ENCODE measurements around the gene SCNN1B.

SCNN1B gene

DNA sequence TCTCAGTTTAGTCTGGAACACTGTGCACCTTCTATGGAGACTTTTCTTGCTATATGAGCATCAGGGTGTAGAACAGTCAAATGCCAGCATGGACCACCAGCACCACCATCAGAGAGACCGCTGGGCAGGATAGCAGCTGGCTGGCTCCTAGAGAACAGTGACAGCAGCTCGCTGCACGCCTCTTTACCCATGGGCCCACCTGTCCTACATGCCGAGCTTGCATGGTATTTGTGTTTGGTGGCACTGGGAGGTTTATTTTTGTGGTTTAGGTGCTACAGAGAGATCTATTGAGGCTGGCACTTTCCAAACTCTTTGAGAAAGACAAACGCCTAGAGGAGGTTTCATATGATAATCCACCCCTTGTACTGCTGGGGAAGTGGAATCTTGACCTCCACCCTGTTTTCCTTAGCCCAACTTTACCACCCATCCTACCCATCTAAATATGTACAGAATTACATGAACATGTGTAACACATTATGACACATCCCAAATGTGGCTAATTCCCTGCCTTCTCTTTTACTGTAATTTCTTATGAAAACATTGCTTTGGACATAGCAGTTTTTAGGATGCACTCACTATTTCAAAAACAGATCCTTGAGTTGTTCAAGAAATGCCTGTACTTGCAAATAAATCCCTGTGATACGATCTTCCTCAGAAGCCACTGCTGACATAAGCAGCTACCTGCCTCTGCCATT is 104.6 kb downstream of the SCNN1B start:
- Histone ChIP-seq H3K36me3 (ENCODE audit: control insufficient read depth, insufficient read depth, low read length) (peaks cover 13% of the 10 kb centered on the region), H3K4me1 (ENCODE audit: control insufficient read depth, insufficient read depth, low read length) (peaks cover 4% of the 10 kb centered on the region), H3K27me3 (ENCODE audit: control insufficient read depth, insufficient read depth, low read length) (no peaks in the 10 kb centered on the region), H3K4me3 (ENCODE audit: low read depth, low read length) (no peak overlapping the region), H3K9me3 (ENCODE audit: control insufficient read depth, insufficient read depth, low read length) (no peaks in the 10 kb centered on the region), H3K9ac (ENCODE audit: low read depth, low read length) (no peak overlapping the region)

DNA sequence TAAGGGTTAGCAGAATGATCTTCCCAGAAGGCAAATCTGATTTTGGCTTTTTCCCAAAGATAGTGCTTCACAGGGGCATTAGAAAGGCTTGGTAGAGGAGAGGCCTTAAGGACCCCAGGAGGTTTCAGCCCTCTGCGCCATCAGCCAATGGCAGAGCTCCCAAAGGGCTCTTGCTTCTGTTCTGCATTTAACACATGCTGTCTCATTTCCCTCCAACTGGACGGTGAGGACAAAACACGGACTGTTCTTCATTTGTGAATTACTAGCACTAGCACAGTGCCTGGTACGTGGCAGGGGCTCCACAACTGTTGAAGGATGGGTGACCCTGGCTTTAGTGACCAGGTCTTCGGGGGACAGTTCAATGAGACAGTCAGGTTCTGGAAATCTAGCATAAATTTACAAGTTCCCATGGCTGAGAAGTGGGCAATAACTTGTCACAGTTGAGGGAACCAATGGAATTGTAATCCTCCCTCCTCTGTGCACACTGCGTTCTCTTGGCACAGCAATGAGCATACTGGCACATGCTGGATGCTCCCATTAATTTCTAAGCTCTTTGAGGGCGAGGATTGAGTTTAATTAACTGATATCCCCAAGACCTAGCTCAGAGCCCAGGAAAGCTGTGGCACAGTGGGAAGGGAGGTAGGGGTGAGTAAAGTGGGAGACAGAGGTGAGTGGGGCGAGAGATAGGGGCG is 105.5 kb downstream of the SCNN1B start:
- H3K36me3 ChIP-seq (ENCODE audit: control insufficient read depth, insufficient read depth, low read length): peaks cover 13% of the 10 kb centered on the region
- no peaks in the 10 kb centered on the region for H3K9me3 ChIP-seq (ENCODE audit: control insufficient read depth, insufficient read depth, low read length)
- no peaks in the 10 kb centered on the region for H3K27me3 ChIP-seq (ENCODE audit: control insufficient read depth, insufficient read depth, low read length)
- peaks cover 4% of the 10 kb centered on the region for H3K4me1 ChIP-seq (ENCODE audit: control insufficient read depth, insufficient read depth, low read length)
- H3K9ac ChIP-seq (ENCODE audit: low read depth, low read length): no peak overlapping the region
- no peak overlapping the region for H3K4me3 ChIP-seq (ENCODE audit: low read depth, low read length)

DNA sequence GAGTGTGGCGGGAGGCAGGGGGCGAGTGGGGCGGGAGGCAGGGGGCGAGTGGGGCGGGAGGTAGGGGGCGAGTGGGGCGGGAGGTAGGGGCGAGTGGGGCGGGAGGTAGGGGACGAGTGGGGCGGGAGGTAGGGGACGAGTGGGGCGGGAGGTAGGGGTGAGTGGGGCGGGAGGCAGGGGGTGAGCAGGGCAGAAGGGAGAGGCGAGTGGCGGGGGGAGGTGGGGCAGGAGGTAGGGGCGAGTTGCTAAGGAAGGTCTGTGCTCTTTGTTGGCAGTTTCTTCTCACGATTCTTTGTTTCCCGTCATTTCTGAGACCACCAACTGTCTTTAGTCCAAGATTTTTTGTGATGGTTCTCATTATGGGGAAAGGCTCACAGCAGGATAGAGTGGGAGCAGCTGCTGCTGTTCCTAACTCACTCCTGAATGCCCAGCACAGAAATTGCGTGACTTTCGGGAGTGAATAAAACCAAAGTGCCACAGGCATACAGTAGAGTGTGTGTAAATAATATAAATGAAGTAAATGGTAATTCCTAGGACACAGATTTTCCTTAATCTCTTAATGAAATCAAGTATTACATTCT is 106.2 kb downstream of the SCNN1B start:
- Histone ChIP-seq H3K9me3 (ENCODE audit: control insufficient read depth, insufficient read depth, low read length) (no peaks in the 10 kb centered on the region), H3K36me3 (ENCODE audit: control insufficient read depth, insufficient read depth, low read length) (peaks cover 13% of the 10 kb centered on the region)

DNA sequence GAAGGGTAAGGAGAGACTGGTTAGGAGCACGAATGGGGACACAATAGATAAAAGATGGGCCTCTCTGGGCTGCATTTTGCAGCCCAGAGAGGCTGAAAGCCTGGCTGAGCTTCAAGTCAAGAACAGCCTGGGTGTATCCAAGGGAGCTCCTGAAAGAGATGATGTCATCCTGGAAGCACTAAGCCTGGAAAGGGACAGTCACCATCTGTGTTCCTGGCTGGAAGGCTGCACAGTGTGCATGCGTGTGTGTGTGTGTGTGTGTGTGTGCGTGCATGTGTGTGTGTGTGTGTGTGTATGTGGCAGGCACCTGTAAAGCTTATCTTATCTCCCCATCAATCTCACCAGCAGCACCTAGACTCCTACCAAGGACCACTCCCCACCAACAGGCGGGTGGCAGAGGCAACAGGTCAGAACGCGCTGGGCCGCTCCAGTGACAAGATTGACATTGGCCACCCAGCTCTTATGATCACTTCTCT is 106.8 kb downstream of the SCNN1B start:
- Histone ChIP-seq H3K36me3 (ENCODE audit: control insufficient read depth, insufficient read depth, low read length) (peaks cover 12% of the 10 kb centered on the region), H3K4me1 (ENCODE audit: control insufficient read depth, insufficient read depth, low read length) (peaks cover 4% of the 10 kb centered on the region), H3K4me3 (ENCODE audit: low read depth, low read length) (no peak overlapping the region), H3K9me3 (ENCODE audit: control insufficient read depth, insufficient read depth, low read length) (no peaks in the 10 kb centered on the region), H3K27me3 (ENCODE audit: control insufficient read depth, insufficient read depth, low read length) (no peaks in the 10 kb centered on the region), H3K9ac (ENCODE audit: low read depth, low read length) (no peak overlapping the region)

More for the DNA sequence above, 106.2 kb downstream of the SCNN1B start:
- Histone ChIP-seq H3K4me3 (ENCODE audit: low read depth, low read length) (no peak overlapping the region), H3K9ac (ENCODE audit: low read depth, low read length) (no peak overlapping the region), H3K27me3 (ENCODE audit: control insufficient read depth, insufficient read depth, low read length) (no peaks in the 10 kb centered on the region), H3K4me1 (ENCODE audit: control insufficient read depth, insufficient read depth, low read length) (peaks cover 4% of the 10 kb centered on the region)

DNA sequence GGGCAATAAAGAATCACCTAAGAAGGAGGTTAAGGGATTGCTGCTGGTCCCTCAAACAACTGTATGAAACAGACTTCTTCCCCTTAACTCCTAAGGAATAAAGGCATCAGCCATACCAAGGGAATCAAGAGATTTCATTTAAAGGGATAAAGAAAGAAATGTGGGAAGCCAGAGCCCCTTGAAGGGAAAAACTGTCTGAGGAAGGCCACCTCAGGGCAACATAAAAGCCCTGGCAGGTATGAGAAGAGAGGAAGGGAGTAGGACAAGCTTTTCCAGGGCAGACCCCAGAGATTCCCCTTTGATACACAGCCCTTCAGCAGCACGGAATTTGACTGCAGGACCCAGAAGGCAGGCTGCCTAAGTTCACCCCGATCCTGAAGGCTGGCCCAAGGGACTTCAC is 107.4 kb downstream of the SCNN1B start:
- H3K36me3 ChIP-seq (ENCODE audit: control insufficient read depth, insufficient read depth, low read length): peaks cover 9% of the 10 kb centered on the region
- no peaks in the 10 kb centered on the region for H3K9me3 ChIP-seq (ENCODE audit: control insufficient read depth, insufficient read depth, low read length)
- H3K4me1 ChIP-seq (ENCODE audit: control insufficient read depth, insufficient read depth, low read length): peaks cover 4% of the 10 kb centered on the region
- no peak overlapping the region for H3K4me3 ChIP-seq (ENCODE audit: low read depth, low read length)
- H3K9ac ChIP-seq (ENCODE audit: low read depth, low read length): no peak overlapping the region
- no peaks in the 10 kb centered on the region for H3K27me3 ChIP-seq (ENCODE audit: control insufficient read depth, insufficient read depth, low read length)

DNA sequence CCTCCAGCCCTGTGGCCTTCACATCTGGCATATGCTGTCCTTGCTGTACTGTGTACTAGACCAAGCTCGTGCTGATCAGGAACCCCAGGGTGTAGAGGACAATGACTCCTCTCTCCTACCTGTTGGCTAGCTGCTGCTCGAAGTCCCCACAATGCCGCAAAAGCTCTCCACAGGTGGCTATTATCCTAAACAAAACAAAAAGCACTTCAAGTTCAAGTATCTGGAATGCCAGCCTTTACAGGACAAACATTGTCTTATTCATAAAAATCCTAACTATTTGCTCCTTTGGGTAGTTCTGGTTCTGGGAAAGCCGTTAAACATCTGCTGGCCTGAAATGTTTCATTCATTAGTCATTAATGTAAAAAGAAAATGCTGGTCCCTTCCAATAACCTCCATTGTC is 108.1 kb downstream of the SCNN1B start:
- Histone ChIP-seq H3K4me3 (ENCODE audit: low read depth, low read length) (no peak overlapping the region), H3K36me3 (ENCODE audit: control insufficient read depth, insufficient read depth, low read length) (peaks cover 6% of the 10 kb centered on the region), H3K4me1 (ENCODE audit: control insufficient read depth, insufficient read depth, low read length) (peaks cover 4% of the 10 kb centered on the region), H3K9ac (ENCODE audit: low read depth, low read length) (no peak overlapping the region), H3K9me3 (ENCODE audit: control insufficient read depth, insufficient read depth, low read length) (no peaks in the 10 kb centered on the region), H3K27me3 (ENCODE audit: control insufficient read depth, insufficient read depth, low read length) (no peaks in the 10 kb centered on the region)

DNA sequence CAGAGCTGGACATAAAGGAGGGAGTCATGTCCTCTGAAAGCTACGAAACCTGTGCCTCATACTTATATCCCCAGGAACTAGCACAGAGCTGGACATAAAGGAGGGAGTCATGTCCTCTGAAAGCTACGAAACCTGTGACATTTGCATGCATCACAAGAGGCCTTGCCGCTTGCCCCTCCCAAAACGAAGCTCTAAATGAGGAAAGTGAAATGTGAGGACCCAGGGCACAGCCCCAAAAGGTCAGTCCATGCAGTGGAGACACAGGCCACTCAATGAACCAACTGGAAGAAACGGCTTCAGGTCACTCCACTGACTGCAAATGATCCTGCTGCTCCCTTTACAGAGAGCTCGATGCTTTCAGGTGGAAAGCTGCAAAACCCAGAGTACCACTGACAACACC is 112.6 kb downstream of the SCNN1B start:
- H3K9me3 ChIP-seq (ENCODE audit: control insufficient read depth, insufficient read depth, low read length): no peaks in the 10 kb centered on the region
- no peaks in the 10 kb centered on the region for H3K27me3 ChIP-seq (ENCODE audit: control insufficient read depth, insufficient read depth, low read length)
- peaks cover 7% of the 10 kb centered on the region for H3K36me3 ChIP-seq (ENCODE audit: control insufficient read depth, insufficient read depth, low read length)
- peaks cover 3% of the 10 kb centered on the region for H3K4me1 ChIP-seq (ENCODE audit: control insufficient read depth, insufficient read depth, low read length)
- no peak overlapping the region for H3K4me3 ChIP-seq (ENCODE audit: low read depth, low read length)
- no peak overlapping the region for H3K9ac ChIP-seq (ENCODE audit: low read depth, low read length)

DNA sequence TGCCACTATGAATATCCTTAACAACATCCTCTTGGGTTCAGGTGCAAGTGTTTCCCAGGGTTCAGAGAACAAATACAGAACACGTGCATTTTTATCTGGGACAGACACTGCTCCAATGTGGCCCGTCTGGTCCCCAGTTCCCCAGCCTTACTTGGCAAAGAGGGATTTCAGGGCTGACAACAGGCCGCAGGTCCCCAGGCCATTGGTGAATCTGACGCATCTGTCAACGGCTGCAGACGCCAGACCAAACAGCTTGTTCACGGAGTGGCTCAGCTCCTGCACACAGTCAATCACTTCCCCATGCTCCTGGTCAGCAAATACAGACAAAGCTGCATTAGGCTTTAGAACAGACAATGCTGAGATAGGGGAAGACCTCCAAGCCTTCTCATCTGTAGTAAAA is 114.7 kb downstream of the SCNN1B start:
- peaks cover 3% of the 10 kb centered on the region for H3K4me1 ChIP-seq (ENCODE audit: control insufficient read depth, insufficient read depth, low read length)
- H3K27me3 ChIP-seq (ENCODE audit: control insufficient read depth, insufficient read depth, low read length): no peaks in the 10 kb centered on the region
- peaks cover 5% of the 10 kb centered on the region for H3K36me3 ChIP-seq (ENCODE audit: control insufficient read depth, insufficient read depth, low read length)
- no peak overlapping the region for H3K4me3 ChIP-seq (ENCODE audit: low read depth, low read length)
- no peaks in the 10 kb centered on the region for H3K9me3 ChIP-seq (ENCODE audit: control insufficient read depth, insufficient read depth, low read length)
- H3K9ac ChIP-seq (ENCODE audit: low read depth, low read length): no peak overlapping the region

DNA sequence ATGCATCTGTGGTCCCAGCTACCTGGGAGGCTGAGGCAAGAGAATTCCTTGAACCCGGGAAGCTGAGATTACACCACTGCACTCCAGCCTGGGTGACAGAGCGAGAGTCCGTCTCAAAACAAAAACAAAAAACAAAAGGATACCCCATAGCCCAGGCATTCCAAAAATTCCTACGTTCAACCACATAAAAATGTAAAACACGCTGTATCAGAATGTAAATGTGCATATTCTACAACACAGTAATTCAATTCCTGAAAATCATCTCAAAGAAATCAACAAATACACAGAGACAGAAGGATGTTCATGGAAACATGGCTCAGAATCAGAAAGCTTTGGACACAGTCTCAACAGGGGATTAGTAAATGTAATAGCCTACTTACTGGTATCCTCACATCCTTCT is 117.9 kb downstream of the SCNN1B start:
- Histone ChIP-seq H3K27me3 (ENCODE audit: control insufficient read depth, insufficient read depth, low read length) (no peaks in the 10 kb centered on the region), H3K9ac (ENCODE audit: low read depth, low read length) (no peak overlapping the region), H3K9me3 (ENCODE audit: control insufficient read depth, insufficient read depth, low read length) (no peaks in the 10 kb centered on the region), H3K36me3 (ENCODE audit: control insufficient read depth, insufficient read depth, low read length) (peaks cover 5% of the 10 kb centered on the region), H3K4me3 (ENCODE audit: low read depth, low read length) (no peak overlapping the region), H3K4me1 (ENCODE audit: control insufficient read depth, insufficient read depth, low read length) (peaks cover 3% of the 10 kb centered on the region)

DNA sequence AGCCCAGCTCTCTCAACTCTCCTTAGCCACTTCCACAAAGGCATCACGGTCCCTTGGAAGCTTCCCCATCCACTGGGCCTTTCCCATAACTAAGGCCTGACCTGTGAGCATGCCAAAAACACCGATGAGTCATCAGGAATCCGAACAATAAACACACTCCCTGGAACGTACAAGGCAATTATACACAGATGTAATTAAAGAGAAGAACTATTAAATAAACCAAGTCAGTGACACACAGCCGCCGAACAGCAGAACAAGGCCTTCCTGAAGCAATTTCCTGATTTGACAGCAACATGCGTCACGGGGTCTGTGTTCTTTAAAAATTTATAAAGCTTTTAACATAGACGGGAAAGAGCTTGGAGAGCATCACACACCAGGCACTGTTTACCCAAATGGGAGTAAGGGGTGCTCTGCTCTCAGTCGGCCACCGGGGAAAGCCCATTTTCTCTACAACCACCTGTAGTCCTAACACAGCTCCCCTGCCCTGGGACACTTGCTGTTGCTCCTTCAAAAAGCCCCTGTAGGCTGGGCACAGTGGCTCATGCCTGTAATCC is 121.5 kb downstream of the SCNN1B start:
- H3K9ac ChIP-seq (ENCODE audit: low read depth, low read length): no peak overlapping the region
- no peaks in the 10 kb centered on the region for H3K9me3 ChIP-seq (ENCODE audit: control insufficient read depth, insufficient read depth, low read length)
- H3K36me3 ChIP-seq (ENCODE audit: control insufficient read depth, insufficient read depth, low read length): peaks cover 2% of the 10 kb centered on the region
- peaks cover 3% of the 10 kb centered on the region for H3K4me1 ChIP-seq (ENCODE audit: control insufficient read depth, insufficient read depth, low read length)
- no peaks in the 10 kb centered on the region for H3K27me3 ChIP-seq (ENCODE audit: control insufficient read depth, insufficient read depth, low read length)
- no peak overlapping the region for H3K4me3 ChIP-seq (ENCODE audit: low read depth, low read length)

DNA sequence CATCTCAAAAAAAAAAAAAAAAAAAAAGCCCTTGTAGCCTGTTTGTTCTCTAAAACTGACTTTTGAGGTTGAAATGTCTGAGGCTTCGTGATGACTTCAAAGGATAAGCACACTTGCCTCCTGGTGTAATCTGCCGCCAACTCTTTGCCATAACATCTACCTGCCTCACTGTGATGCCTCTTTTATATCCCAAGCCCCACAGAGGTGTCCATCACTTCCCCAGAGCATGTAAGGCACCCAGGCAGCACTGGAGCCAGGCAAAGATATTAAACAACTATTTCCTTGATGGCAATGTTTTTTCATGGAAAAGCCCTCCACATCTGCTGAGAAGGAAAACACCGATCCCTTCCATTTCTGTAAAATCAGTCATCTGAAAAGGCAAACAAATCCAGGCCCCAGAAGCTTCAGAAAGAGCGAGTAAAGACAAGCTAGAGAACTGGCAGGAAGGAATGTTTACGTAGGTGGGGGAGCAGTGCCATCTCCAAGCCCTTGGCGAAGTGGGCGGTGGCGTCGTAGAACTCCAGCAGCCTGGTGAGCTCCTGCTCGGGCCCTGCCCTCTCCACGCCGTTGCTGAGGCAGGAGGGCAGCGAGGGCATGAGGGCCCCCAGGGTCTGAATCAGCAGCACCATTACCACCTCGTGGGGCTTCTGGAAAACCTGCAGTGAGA is 122.3 kb downstream of the SCNN1B start:
- Histone ChIP-seq H3K27me3 (ENCODE audit: control insufficient read depth, insufficient read depth, low read length) (no peaks in the 10 kb centered on the region), H3K9ac (ENCODE audit: low read depth, low read length) (no peak overlapping the region), H3K4me1 (ENCODE audit: control insufficient read depth, insufficient read depth, low read length) (peaks cover 3% of the 10 kb centered on the region), H3K9me3 (ENCODE audit: control insufficient read depth, insufficient read depth, low read length) (no peaks in the 10 kb centered on the region), H3K36me3 (ENCODE audit: control insufficient read depth, insufficient read depth, low read length) (peaks cover 2% of the 10 kb centered on the region), H3K4me3 (ENCODE audit: low read depth, low read length) (no peak overlapping the region)

Data from iPS-15b (cell line).